C4-2B (cell line): ENCODE data around the gene TTYH3.

Experiments
- ZFX ChIP-seq: fragments of 450-650 bp; IDR thresholded peaks from 2 replicates; pipeline ENCODE4 v1.6.1; 2017
- TF ChIP-seq, protein P1 (sequence below): fragments of 450-650 bp; conservative IDR thresholded peaks from 2 replicates; pipeline ENCODE4 v1.5.1; 2017; ENCODE audit warnings: mild to moderate bottlenecking

DNA sequence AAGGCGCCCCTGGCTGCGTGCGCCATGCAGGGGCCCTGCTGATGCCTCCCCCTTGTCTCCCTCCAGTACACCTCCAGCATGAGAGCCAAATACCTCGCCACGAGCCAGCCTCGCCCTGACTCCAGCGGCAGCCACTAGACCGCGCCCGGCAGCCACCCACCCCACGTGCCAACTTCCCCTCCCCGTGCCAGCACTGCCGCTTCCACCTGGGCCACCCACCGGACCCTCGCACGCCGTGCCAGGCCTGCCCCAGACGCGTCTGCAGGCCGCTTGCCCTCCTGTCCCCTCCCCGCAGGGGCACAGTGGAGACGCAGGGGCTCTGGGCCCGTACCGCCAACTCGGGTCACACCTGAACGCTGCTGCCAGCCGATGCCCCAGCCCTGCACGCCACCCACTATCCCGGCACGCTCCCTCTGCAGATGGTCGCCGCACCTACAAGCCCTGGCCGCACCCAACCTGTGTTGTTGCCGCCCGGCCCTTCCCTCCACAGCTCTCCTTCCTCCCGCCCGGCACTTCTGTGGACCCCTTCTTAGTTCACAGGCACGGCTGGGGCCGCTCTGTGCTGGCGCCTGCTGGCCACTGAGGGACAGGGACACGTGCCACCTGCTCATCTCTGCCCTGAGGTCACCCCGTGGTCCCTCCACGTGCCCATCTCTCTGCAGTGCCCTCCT, 30.0 kb downstream of the TTYH3 start:
- TF ChIP-seq, protein P1, sequence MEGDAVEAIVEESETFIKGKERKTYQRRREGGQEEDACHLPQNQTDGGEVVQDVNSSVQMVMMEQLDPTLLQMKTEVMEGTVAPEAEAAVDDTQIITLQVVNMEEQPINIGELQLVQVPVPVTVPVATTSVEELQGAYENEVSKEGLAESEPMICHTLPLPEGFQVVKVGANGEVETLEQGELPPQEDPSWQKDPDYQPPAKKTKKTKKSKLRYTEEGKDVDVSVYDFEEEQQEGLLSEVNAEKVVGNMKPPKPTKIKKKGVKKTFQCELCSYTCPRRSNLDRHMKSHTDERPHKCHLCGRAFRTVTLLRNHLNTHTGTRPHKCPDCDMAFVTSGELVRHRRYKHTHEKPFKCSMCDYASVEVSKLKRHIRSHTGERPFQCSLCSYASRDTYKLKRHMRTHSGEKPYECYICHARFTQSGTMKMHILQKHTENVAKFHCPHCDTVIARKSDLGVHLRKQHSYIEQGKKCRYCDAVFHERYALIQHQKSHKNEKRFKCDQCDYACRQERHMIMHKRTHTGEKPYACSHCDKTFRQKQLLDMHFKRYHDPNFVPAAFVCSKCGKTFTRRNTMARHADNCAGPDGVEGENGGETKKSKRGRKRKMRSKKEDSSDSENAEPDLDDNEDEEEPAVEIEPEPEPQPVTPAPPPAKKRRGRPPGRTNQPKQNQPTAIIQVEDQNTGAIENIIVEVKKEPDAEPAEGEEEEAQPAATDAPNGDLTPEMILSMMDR = no peak; the same call in 1 of the 2 replicates
- TF ChIP-seq ZFX = no peak
